HG03064 (cell line): ENCODE data around the gene TXNL4A.
"Not testable (repeated sequence)": the region's sequence is repeated elsewhere in the genome, so short reads cannot be mapped to it uniquely, and the experiment has no call there.

Experiments
- ATAC-seq: cut with Tn5 transposase; IDR thresholded peaks from one replicate; pipeline ENCODE4 v1.9.1; 2021; ENCODE audit warnings: low read depth; ENCODE audit not compliant: unreplicated experiment

Gene TXNL4A, protein sequence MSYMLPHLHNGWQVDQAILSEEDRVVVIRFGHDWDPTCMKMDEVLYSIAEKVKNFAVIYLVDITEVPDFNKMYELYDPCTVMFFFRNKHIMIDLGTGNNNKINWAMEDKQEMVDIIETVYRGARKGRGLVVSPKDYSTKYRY

DNA sequence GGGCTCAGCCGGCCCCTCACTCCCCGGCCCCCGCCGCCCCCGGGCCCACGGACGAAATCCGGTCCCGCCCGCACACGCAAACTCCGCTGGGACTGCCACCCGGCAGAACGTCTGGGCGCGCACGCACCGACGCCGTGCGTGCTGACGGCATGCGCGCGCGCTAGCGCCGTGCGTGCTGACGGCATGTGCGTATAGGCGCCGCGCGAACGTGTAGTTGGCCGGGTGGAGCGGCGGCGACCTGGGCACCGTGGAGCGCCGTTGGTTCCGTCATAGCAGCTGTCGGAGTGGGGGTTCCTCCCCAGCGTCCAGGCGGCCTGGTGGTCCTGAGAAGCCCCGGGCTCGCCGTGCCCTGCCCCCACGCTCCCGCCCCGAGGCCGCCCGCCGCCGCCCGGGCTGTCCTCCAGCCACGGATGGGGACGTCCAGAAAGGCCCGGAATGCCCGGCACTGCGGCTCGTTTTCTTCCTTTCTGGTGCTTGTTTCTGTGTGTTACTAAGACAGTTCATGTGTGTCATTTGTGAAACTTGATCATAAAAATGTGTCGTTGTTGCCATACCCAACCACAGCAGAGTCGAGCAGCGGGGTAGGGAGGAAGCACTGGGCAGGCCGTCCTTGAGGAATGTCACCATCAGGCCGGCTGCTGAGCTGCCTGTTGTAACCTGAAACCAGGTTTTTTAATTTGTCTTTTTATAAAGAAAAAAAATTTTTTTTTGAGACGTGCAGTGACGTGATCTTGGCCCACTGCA is at the start of gene TXNL4A:
Gene TXNL4A (minus strand): TSS at position 113 of the 744 bp plus-strand sequence. CDS start 171 bp downstream, outside the sequence.
- peak; percentile 98 for ATAC-seq

DNA sequence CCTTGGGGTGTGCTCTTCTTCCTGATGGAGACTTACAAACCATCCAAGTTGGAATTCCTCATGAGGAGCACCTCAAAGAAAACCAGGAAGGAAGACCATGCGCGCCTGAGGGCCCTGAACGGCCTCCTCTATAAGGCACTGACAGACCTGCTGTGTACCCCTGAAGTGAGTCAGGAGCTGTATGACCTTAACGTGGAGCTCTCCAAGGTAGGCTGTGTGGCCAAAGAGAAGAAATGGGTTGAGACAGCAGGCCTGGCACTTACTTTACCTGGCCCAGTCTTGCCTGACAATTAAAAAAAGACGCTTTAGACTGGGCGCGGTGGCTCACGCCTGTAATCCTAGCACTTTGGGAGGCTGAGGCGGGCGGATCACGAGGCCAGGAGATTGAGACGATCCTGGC is 48.9 kb upstream of the TXNL4A start:
- no peak for ATAC-seq

DNA sequence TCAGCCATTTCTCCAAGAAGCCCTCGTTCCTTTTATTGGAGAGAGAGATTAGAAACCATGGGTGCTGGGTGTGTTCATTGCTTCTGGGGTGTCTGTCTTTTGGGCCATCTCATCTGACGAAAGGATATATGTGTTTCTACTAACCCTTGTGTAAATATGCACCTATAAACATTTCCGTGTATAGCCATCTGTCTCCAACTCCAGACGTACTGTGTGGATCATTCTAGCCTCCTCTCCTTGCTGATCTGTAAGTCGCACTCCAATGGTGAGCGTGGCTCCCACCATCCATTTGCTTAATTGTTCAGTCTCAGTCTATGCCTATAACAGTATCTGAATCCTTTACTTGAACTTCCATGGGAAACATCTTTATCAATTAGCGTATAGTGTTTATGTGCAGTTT is 47.6 kb upstream of the TXNL4A start:
- ATAC-seq: no peak

DNA sequence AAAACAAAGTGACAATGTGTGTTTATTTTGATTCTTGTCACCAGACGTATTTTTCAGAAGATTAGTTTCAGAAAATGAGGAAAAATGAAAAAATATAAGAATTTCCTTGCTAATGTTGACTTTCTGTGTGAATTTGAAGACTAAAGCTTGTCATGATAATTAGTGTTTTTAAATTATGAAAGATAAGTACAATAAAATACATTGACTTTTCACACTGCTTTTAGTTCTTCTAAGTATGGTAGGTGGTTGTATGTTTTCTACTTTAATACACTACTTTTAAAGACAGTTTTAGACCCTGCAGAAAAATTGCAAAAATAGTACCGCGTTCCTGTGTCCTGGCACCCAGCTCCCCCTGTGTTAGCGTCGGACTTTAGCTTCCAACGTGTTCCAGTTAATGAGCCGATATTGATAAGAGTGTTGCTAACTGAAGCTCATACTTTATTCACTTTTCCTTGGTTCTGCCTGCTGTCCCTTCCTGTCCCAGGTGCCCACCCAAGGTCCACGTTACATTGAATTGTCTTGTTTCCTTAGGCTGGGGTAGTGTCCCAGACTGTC is 46.6 kb upstream of the TXNL4A start:
- ATAC-seq: no peak

DNA sequence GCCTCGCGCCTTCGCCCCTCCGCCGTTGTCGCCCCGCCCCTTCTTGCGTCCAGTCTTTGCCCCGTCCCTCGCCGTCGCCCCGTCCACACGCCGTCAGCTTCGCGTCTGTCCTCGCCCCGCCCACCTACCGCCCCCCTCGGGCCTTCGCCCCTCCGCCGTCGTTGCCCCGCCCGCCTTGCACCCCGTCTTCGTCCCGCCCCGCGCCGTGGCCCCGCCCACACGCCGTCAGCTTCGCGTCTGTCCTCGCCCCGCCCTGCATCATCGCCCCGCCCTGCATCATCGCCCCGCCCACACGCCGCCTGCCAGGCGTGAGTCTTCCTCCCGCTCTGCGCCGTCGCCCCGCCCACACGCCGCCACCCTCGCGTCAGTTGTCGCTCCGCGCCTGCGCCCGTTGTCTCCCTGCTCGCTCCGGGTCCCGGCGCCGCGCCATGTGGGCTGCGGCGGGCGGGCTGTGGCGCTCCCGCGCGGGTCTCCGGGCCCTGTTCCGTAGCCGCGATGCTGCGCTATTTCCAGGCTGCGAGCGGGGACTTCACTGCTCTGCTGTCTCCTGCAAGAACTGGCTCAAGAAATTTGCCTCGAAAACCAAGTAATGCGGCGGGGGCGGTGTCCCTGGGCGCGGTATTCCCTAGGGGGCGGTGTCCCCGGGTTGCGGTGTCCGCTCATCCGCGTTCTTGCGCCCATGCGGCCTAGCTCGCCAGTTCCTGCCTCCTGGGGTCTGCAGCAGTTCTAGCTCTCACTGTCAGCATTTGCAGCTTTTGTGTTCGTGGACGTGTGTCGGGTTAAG is 45.9 kb upstream of the TXNL4A start, which contains the start of gene RBFA:
Gene RBFA (plus strand): TSS at position 367 of the 784 bp plus-strand sequence. CDS start 62 bp downstream, at position 429.
- ATAC-seq: peak; percentile 70

DNA sequence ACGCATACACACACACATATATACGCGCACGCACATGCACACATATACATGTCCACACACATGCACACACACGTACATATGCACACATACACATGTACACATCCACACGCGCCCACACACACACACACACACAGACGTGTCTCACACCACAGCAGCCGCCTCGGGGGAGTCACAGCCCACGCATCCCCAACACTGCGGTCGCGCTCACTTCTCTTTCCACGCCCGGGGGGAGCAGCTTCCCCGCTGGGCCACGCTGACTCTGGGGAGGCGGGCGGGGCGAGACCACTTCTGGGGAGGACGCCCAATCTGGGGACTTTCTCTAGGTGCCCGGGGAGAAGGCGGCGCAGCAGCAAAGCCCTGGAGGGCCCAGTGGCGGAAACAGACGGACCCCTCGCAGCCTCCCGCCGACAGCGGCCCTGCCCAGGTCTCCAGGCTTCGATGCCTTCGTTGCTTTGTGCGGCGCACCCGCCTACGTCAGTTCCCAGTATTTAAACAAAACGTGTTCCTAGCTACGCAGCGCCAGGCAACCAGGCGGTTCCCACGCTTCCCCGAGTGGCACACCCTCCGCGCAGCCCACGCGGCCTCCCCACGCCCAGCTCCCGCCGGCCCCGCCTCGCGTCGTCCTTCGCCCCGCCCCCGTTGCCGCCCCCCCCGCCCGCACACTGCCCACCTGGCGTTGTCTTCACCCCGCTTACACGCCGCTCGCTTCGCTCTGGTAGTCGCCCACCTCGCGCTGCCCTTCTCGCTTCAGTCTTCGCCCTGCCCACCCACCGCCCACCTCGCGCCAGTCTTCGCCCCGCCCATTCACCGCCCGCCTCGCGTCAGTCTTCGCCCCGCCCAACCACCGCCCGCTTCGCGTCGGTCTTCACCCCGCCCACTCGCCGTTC is 45.1 kb upstream of the TXNL4A start:
- no peak for ATAC-seq

DNA sequence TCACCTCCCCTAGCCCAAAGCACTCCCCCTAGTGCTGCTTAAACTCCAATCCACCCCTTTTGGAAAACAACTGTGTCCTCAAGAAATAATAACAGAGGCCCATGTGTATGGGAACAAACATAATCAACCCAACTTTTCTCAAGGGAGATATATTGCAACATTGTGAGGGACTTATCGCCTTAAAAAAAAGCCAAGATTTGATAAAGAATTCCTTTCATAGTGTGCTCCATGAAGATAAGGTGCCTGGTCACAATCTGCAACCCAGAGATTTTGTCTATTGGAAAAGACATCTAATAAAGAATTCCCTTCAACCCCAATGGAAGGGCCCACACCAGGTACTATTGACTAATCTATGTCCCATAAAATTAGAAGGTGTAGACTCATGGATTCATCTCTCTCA is 41.3 kb upstream of the TXNL4A start:
- no peak for ATAC-seq

DNA sequence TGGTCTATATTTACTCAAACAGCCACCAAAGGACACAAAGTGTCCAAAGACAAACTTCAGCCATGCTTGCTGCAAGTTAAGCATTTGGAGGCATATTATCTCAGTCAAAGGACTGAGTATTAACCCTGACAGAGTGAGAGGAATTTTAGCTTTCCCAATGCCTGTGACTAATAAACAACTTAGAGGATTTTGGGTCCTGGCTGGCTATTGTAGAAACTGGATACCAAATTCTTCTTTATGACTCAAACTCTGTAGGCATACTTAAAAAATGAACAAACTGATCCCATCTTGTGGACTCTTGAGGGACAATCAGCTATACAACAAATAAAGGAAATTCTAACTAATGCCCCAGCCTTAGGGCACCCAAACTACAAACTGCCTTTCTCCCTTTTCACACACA is 39.4 kb upstream of the TXNL4A start:
- ATAC-seq: not testable (repeated sequence)

DNA sequence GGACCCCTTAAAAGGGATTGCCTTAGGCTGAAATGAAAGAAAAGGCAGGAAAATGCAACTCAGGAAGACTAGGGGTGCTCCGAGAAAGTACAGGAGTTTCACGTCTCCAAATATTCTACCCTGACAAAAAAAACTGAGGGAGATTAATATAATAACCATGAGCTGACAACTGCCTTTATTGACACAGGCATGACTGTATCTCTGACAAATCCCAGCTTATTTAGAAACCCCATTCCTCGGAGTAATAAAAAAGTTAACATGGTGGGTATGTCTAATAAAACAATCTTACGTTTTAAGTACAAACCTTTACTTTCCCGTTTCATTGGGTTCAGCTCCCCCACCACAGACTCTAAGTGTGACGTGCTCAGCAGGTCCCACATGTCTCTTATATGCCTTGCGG is 38.0 kb upstream of the TXNL4A start:
- no peak for ATAC-seq

DNA sequence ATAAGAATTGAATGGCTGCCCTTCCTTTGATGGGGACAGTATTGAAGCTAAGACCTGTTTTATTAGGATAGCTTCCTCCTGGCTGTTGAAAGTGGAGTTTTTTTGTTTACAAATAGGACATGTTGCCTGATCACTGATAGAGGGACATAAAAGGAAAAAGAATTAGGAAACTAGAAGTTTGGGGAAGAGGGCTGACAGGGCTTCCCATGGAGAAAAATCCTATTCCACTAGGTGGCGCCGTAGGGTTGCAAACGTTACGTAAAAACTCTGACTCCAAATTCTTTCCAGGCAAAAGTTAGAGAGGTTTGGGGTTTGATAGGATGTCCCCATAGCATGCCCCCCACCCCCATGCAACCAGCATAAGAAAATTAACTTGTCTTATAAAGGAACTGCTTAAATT is 34.8 kb upstream of the TXNL4A start:
- no peak for ATAC-seq

DNA sequence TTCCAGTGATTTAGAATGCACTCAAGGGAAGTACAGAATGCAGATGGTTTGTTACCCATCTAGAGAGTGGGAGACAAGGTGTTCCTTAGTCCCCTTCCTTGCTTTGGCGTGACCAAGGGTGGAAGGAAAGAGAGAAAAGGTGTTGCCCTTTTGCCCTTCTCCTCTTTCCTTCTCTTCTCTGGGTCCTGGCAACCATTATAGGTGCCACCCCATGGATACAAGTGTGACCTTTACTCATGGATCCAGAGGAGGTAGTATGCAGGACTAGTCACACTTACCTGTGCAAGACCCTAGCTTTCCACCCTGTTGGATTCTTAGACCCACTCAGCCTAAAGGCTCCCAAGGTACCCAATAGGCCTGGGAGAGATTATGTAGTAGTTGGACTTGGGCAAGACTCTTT is 34.2 kb upstream of the TXNL4A start:
- ATAC-seq: no peak

DNA sequence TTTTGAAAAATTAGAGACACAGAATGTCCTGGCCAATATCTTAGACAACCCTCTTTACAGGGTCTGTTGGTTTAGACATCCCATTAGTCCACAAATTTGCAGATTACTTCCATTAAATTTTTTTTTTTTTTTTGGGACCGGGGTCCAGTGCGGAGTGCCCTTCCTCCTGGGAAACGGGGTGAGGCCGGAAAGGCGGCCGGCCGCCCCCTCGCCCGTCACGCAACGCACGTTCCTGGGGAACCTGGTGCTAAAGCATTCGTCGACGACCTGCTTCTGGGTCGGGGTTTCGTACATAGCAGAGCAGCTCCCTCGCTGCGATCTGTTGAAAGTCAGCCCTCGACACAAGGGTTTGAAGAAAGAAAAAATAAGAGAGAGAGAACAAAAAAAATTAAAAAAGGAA is 24.4 kb upstream of the TXNL4A start:
- ATAC-seq: no peak

DNA sequence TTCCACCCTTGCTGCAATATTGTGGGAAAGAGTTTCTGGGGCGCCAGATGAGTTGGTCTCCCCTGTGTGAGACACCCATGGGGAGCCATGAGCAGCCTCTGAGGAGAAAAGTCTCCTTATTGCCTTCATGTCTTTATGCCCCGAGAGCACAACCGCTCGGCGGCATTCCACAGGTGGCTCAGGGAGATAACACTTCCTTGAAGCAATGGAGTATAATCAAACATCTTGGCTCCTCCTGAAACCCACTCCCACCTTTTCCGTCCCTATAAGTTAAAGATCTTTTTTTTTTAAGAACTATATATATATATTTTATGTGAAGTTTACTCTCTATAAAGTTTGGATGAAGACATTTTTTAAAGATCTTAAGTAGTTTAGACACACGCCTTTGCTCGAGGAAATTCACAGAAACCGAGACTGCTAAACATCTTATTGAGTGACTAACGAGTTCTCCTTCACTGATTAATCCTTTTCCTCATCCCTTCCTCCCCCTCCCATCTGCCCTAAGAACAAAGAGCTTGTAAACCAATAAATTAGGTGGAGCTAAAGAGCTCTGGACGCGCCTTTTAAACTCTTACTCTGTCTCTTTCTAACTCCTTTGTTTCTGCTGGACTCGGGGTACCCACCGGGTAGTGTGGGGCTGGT is 23.3 kb upstream of the TXNL4A start:
- not testable (repeated sequence) for ATAC-seq

DNA sequence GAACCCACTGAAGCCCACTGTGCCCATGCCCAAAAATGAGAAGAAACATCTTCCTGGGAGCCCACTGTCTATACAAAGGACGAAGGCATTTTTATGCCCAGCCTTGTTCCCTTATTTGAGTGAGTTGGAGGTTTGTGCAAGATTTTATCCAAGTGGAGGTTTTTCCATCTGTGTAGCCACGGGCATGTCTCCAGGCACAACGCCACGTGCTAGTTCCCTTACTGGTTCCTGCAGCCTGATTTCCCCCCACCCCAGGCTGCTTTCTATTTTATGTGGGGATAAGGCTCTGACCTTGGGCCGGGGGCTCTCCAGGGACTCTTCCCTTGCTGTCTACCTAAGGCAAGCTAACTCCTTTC is 22.2 kb upstream of the TXNL4A start:
- no peak for ATAC-seq

DNA sequence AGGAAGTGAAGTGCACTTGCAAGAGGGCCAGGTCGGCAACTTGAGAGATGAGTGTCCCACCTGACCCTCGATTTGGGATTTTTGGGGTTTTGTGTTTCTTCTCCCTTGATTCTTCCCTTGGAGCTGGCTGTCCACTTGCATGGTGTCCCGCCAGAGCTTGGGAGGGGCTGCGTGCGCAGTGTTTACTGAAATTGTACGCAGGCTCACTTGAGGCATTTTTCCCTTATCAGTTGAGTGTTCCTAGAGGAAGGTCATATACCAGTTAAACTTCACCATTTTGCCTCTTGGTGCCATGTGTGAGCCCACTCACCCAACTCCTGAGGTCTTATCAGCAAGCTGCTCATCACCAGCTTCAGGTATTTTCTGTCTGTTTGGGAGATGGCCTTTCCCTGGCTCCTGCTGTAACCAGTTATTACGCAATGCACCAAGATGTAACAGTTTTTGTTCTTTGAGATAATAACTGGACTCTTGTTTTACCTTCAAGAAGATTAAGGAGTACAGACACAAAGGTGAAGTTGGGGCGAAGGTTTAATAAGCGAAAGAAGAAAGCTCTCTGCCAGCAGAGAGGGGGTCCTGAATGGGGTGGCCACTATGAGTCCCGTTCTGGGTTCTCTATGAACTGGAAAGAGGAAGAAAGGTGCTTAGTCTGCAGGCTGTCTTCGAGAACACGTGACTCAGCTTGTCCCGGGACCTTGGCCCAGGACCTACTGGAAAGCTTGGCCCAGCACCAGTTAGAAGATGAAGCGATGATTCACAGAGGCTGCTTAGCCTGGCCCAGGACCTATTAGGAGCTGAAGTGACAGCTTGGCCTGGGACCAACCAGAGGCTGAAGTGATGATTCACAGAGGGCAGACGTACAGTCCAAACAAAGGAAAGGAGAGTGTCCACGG is 21.5 kb upstream of the TXNL4A start:
- ATAC-seq: no peak

DNA sequence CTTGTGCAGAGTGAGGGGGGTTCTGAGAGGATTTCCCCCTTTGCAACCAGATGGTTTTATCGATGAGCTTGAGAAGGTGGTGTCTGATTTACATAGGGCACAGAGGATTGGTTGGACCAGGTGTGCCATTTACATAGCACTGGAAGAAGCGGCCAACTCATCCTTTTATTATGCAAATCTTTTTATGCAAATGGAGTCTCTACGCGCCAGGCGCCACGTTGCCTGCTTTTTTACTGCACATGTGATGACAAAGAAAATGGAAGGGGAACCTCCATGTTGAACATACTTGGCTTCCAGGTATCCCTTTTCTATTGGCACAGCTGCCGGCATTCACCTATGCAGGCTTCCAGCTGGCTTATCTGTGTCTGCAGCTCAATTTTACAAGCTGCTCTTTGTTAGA is 18.4 kb upstream of the TXNL4A start:
- no peak for ATAC-seq

DNA sequence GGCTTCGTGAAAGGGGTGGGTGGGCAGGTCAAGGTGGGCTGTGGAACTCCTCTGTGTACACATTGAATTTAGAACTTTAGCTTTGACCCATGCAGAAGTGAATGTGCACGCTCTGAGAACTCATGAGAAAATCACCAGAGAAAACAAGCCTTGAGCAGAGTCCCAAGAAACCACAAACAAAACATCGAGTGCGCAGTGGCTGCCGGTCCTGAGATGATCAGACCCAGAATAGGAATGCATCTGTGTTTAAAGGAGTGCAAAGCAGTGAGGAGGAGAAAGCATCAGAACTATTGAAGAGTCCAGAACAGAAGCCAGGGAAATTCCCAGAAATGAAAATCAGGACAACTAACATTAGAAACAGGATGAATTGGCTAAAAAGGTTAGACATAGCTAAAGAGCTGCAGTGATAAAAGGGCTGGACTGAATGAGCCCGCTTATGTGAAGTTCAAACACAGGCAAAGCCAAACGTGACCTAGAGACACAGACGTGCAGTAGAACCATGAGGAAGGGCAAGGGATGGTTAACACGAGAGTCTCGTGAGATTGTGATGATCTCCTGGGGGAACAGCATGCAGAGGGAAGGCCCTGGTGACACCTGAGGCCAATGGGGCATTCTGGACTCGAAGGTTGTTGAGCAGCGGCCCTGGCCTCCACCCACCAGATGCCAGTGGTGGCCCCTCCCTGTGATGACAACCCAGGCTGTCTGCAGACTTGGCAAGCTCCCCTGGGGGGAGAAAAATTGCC is 16.4 kb upstream of the TXNL4A start:
- no peak for ATAC-seq

DNA sequence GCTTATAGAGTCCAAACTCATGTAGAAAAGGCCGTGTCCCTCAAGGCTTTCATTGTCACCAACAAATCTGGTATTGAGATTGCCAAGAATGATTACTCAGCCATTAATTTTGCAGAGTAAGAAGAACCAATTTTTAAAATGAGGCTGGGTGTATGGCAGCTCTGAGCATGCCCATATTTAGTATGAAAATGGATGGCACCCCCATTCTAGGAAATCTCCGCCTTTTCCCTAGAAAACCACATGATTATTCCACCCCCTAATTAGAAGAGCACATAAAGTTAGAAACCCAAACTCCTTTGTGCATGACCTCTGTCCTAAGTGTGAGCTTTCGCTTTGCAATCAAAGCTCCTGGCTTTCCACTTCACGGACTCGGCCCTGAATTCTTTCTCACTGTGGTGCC is 14.1 kb upstream of the TXNL4A start:
- no peak for ATAC-seq
